ENCODE data around the gene KIAA1217. TPM values are rescaled to one million over a fixed set of nuclear protein-coding genes. Genes with fewer than 3 reads are reported as not detected.
A peak's percentile ranks its signal among the peaks of the same experiment; 100 is the strongest.

KIAA1217 gene
- total RNA-seq, 1 experiment from 2014 or later, result 171 TPM

DNA sequence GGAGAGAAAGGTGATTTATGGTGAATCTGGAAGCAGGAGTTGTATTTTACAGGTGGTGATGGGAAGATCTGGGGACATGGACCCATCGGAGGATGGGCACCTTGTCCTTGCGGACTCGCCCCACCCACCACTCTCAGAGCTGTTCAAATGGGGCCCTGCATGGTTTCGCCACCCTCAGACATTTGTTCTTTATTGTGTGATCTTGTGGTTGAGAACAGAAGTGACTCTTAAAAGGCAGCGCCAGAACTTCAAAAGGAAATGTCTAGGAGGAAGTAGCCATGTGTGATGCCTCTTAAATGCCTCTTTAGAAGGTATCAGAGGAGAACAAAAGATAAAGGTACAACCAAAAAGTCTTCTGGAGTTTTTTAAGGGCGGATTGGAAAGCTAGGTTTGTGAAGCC lies 205.7 kb downstream of the KIAA1217 start:
- CTCF ChIA-PET, result interaction anchor here (0.9 kb wide), 1 partner anchor 87 kb away, joined by 3 read pairs; no protein-coding TSS in a partner anchor
- peaks cover 13% of the 10 kb centered on the region for H3K9me3 ChIP-seq
- POLR2A ChIA-PET, result no interaction called here
- Mint-ChIP-seq H3K4me1 (ENCODE audit: low read depth, unreplicated experiment) (peaks cover 19% of the 10 kb centered on the region), H3K9me3 (ENCODE audit: unreplicated experiment) (no peaks in the 10 kb centered on the region), H3K27me3 (ENCODE audit: insufficient read depth, unreplicated experiment) (no peaks in the 10 kb centered on the region), H3K4me3 (ENCODE audit: unreplicated experiment) (no peak overlapping the region), H3K27ac (ENCODE audit: unreplicated experiment) (no peak overlapping the region), H3K36me3 (ENCODE audit: insufficient read depth, unreplicated experiment) (peaks cover 6% of the 10 kb centered on the region)
- no peaks in the 10 kb centered on the region for H3K27me3 ChIP-seq (replicated peaks; ENCODE audit: control insufficient read depth, insufficient read depth, low read length)
- no peak for TF ChIP-seq CTCF (IDR thresholded peaks at IDR 0.05; ENCODE audit: insufficient read depth in 1 of 2, low read depth in 1 of 2, low read length in 1 of 2, severe bottlenecking in 1 of 2, unreplicated experiment in 1 of 2)
- peaks cover 5% of the 10 kb centered on the region for H3K36me3 ChIP-seq (ENCODE audit: control insufficient read depth, insufficient read depth, low read length)
- no peak overlapping the region for H3K4me3 ChIP-seq (ENCODE audit: low read depth, low read length)
- peaks cover 44% of the 10 kb centered on the region for H3K4me1 ChIP-seq
- no peak for DNase-seq
- BruUV-seq (replicated peaks), result no TSS peak
- intact Hi-C loops (cut with micrococcal nuclease; ENCODE audit: unreplicated experiment), result loop anchor here (10.0 kb wide), 1 partner anchor 50 kb away; no protein-coding TSS in a partner anchor

GRCh38 chr10:24415455-24416125 lies 206.7 kb downstream of the KIAA1217 start:
- Histone ChIP-seq H3K4me1 (peaks cover 44% of the 10 kb centered on the region), H3K27me3 (replicated peaks; ENCODE audit: control insufficient read depth, insufficient read depth, low read length) (no peaks in the 10 kb centered on the region), H3K4me3 (ENCODE audit: low read depth, low read length) (no peak overlapping the region), H3K36me3 (ENCODE audit: control insufficient read depth, insufficient read depth, low read length) (peaks cover 5% of the 10 kb centered on the region), H3K9me3 (peaks cover 13% of the 10 kb centered on the region)
- no peaks in the 10 kb centered on the region for H3K27me3 Mint-ChIP-seq (ENCODE audit: insufficient read depth, unreplicated experiment)
- H3K36me3 Mint-ChIP-seq (ENCODE audit: insufficient read depth, unreplicated experiment), result peaks cover 6% of the 10 kb centered on the region
- no peak for TF ChIP-seq CTCF (IDR thresholded peaks at IDR 0.05; ENCODE audit: insufficient read depth in 1 of 2, low read depth in 1 of 2, low read length in 1 of 2, severe bottlenecking in 1 of 2, unreplicated experiment in 1 of 2)
- CTCF ChIA-PET, result no interaction called here
- POLR2A ChIA-PET, result no interaction called here
- H3K4me3 Mint-ChIP-seq (ENCODE audit: unreplicated experiment), result peak overlapping the region; percentile 16
- peak overlapping the region; percentile 63 for H3K27ac Mint-ChIP-seq (ENCODE audit: unreplicated experiment)
- peak; percentile 51 to 62 for DNase-seq
- H3K9me3 Mint-ChIP-seq (ENCODE audit: unreplicated experiment), result no peaks in the 10 kb centered on the region
- H3K4me1 Mint-ChIP-seq (ENCODE audit: low read depth, unreplicated experiment), result peaks cover 29% of the 10 kb centered on the region
- BruUV-seq (replicated peaks), result no TSS peak
- intact Hi-C loops (cut with micrococcal nuclease; ENCODE audit: unreplicated experiment), result loop anchor here (1.0 to 10.0 kb wide), 2 partner anchors 32 to 49 kb away; no protein-coding TSS in a partner anchor

GRCh38 chr10:24416248-24416647 lies 207.3 kb downstream of the KIAA1217 start:
- no TSS peak for BruUV-seq (replicated peaks)
- ChIA-PET CTCF (interaction anchor here (1.6 kb wide), 1 partner anchor 33 kb away, joined by 3 read pairs; no protein-coding TSS in a partner anchor), POLR2A (no interaction called here)
- no peak overlapping the region for H3K4me3 Mint-ChIP-seq (ENCODE audit: unreplicated experiment)
- peak overlapping the region; percentile 42 for H3K27ac Mint-ChIP-seq (ENCODE audit: unreplicated experiment)
- no peaks in the 10 kb centered on the region for H3K27me3 ChIP-seq (replicated peaks; ENCODE audit: control insufficient read depth, insufficient read depth, low read length)
- peaks cover 5% of the 10 kb centered on the region for H3K36me3 ChIP-seq (ENCODE audit: control insufficient read depth, insufficient read depth, low read length)
- no peaks in the 10 kb centered on the region for H3K9me3 Mint-ChIP-seq (ENCODE audit: unreplicated experiment)
- H3K4me3 ChIP-seq (ENCODE audit: low read depth, low read length), result no peak overlapping the region
- H3K27me3 Mint-ChIP-seq (ENCODE audit: insufficient read depth, unreplicated experiment), result no peaks in the 10 kb centered on the region
- DNase-seq, result no peak
- peaks cover 30% of the 10 kb centered on the region for H3K4me1 Mint-ChIP-seq (ENCODE audit: low read depth, unreplicated experiment)
- H3K36me3 Mint-ChIP-seq (ENCODE audit: insufficient read depth, unreplicated experiment), result peaks cover 6% of the 10 kb centered on the region
- no peak for TF ChIP-seq CTCF (IDR thresholded peaks at IDR 0.05; ENCODE audit: insufficient read depth in 1 of 2, low read depth in 1 of 2, low read length in 1 of 2, severe bottlenecking in 1 of 2, unreplicated experiment in 1 of 2)
- H3K4me1 ChIP-seq, result peaks cover 44% of the 10 kb centered on the region
- peaks cover 13% of the 10 kb centered on the region for H3K9me3 ChIP-seq
- intact Hi-C loops (cut with micrococcal nuclease; ENCODE audit: unreplicated experiment), result loop anchor here (10.0 kb wide), 1 partner anchor 49 kb away; no protein-coding TSS in a partner anchor

Data from Caco-2 (cell line).